Uterus (tissue), 2 donors: ENCODE measurements around the gene GSTA3.

Source experiments
- POLR2A ChIP-seq, 2 donors: fragments of 450-650 bp; IDR thresholded peaks; one replicate each; pipeline ENCODE4 v1.6.1; 2016; ENCODE audit warnings: antibody characterized with exemption in 2 of 2, mild to moderate bottlenecking in 1 of 2, moderate library complexity in 1 of 2
- TF ChIP-seq, protein P1 (sequence below), 4 experiments: fragments of 200-600 bp in 2 of 4; fragments of 450-650 bp in 2 of 4; sonication (generic) in 2 of 4; IDR thresholded peaks; one replicate each; pipeline ENCODE4 v1.5.1; 2016 to 2019; ENCODE audit warnings: antibody characterized with exemption in 4 of 4, mild to moderate bottlenecking in 2 of 4, moderate library complexity in 1 of 4

DNA sequence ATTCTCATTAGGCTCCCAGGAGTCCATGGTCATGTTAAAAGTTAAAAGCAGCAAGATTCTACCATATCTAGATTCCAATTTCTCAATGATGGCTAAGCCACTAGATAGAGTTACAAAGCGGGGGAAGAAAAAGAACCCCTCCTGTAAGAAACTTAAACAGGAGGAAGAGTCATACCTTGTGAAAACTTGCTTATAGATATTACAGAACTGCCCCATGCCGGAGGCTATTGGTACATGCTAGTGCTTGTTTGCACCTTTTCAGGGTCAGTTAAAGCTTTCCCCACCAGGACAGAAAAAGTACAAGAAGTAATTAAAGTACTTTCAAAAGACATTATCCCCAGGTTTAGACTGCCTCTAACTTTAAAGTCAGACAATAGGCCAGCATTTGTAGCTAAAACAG lies 15.5 kb upstream of the GSTA3 start:
- TF ChIP-seq, protein P1, sequence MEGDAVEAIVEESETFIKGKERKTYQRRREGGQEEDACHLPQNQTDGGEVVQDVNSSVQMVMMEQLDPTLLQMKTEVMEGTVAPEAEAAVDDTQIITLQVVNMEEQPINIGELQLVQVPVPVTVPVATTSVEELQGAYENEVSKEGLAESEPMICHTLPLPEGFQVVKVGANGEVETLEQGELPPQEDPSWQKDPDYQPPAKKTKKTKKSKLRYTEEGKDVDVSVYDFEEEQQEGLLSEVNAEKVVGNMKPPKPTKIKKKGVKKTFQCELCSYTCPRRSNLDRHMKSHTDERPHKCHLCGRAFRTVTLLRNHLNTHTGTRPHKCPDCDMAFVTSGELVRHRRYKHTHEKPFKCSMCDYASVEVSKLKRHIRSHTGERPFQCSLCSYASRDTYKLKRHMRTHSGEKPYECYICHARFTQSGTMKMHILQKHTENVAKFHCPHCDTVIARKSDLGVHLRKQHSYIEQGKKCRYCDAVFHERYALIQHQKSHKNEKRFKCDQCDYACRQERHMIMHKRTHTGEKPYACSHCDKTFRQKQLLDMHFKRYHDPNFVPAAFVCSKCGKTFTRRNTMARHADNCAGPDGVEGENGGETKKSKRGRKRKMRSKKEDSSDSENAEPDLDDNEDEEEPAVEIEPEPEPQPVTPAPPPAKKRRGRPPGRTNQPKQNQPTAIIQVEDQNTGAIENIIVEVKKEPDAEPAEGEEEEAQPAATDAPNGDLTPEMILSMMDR (IDR thresholded peaks at IDR 0.05): no peak
- TF ChIP-seq POLR2A (IDR thresholded peaks at IDR 0.05): no peak
